ENCODE results near the gene LRFN5. TPM values are rescaled to one million over a fixed set of nuclear protein-coding genes. Genes with fewer than 3 reads are reported as not detected.

LRFN5 gene
- total RNA-seq, 1 experiment from 2014 or later = 1.3 TPM

DNA sequence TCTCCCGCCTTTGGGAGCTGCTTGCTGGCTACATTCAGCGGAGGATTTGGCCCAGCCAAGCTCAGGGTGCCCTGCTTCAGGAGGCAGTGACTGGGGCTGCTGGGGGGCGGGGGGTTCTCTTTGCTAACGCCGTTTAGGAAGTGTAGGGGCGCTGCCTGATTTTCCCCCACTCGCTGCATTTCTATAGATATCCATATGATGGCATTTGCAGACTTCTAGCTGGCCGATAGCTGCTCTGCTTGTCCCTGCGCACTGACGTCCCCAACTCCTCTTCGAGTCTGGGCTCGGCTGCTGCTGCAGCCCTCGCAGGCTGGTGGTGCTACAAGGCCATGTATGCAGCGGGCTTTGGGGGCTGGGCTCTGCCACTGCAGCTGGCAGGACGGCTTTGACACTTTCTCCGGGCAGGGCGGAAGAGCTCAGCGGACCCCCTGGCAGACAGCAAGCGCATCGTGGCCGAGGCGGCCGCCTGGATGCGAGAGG lies 3.1 kb downstream of the LRFN5 start:
- Histone ChIP-seq H3K79me1 (ENCODE audit: insufficient read depth, low read depth, low read length, poor library complexity, severe bottlenecking) (no peaks in the 10 kb centered on the region), H2AFZ (ENCODE audit: low read length) (no peak overlapping the region), H4K91ac (ENCODE audit: insufficient read length, low read depth, low read length) (no peak overlapping the region), H2BK120ac (ENCODE audit: low read depth, low read length, poor library complexity, severe bottlenecking) (no peak overlapping the region), H2AK5ac (ENCODE audit: insufficient read length, low read length) (no peak overlapping the region), H2BK5ac (ENCODE audit: insufficient read length, low read length) (no peak overlapping the region), H3K23ac (ENCODE audit: insufficient read length, low read depth, low read length) (no peak overlapping the region), H3K27me3 (ENCODE audit: insufficient read depth, low read length) (peaks cover 22% of the 10 kb centered on the region), H2BK20ac (ENCODE audit: low read depth, low read length, poor library complexity, severe bottlenecking) (no peak overlapping the region), H3T11ph (ENCODE audit: low read length) (no peak overlapping the region), H4K5ac (ENCODE audit: insufficient read length, low read depth, low read length) (no peak overlapping the region), H2BK15ac (ENCODE audit: low read depth, low read length) (no peak overlapping the region), H3K56ac (ENCODE audit: insufficient read length, low read depth, low read length) (no peak overlapping the region), H3K4me2 (ENCODE audit: insufficient read depth, insufficient read length, low read length) (peak overlapping the region; percentile 97), H4K20me1 (ENCODE audit: control insufficient read depth, insufficient read depth, insufficient read length) (no peaks in the 10 kb centered on the region), H4K8ac (replicated peaks; ENCODE audit: insufficient read length, low read depth, low read length) (no peak overlapping the region), H3K14ac (ENCODE audit: insufficient read depth, low read length) (no peak overlapping the region; the same call in 1 of the 2 replicates), H3K23me2 (ENCODE audit: insufficient read length, low read depth, low read length, poor library complexity, severe bottlenecking) (peaks cover 46% of the 10 kb centered on the region), H3K79me2 (ENCODE audit: insufficient read depth, low read length) (no peaks in the 10 kb centered on the region), H3K27ac (ENCODE audit: insufficient read length, low read depth, low read length) (no peak overlapping the region), H3K18ac (ENCODE audit: insufficient read length, low read depth, low read length) (no peak overlapping the region), H2BK12ac (ENCODE audit: insufficient read length, low read depth, low read length) (no peak overlapping the region), H3K9me3 (ENCODE audit: control insufficient read depth, low read depth, low read length) (no peaks in the 10 kb centered on the region), H3K4me1 (ENCODE audit: insufficient read depth, low read length) (no peaks in the 10 kb centered on the region), H3K9ac (ENCODE audit: extremely low read depth, insufficient read length, low read length) (no peak overlapping the region), H3K4ac (ENCODE audit: low read depth, low read length) (no peak overlapping the region)
- H3K36me3 Mint-ChIP-seq (ENCODE audit: insufficient read depth in 1 of 3, low read depth in 3 of 3) = no peaks in the 10 kb centered on the region
- TF ChIP-seq, protein P1, sequence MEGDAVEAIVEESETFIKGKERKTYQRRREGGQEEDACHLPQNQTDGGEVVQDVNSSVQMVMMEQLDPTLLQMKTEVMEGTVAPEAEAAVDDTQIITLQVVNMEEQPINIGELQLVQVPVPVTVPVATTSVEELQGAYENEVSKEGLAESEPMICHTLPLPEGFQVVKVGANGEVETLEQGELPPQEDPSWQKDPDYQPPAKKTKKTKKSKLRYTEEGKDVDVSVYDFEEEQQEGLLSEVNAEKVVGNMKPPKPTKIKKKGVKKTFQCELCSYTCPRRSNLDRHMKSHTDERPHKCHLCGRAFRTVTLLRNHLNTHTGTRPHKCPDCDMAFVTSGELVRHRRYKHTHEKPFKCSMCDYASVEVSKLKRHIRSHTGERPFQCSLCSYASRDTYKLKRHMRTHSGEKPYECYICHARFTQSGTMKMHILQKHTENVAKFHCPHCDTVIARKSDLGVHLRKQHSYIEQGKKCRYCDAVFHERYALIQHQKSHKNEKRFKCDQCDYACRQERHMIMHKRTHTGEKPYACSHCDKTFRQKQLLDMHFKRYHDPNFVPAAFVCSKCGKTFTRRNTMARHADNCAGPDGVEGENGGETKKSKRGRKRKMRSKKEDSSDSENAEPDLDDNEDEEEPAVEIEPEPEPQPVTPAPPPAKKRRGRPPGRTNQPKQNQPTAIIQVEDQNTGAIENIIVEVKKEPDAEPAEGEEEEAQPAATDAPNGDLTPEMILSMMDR (conservative IDR thresholded peaks at IDR 0.05) = peak; percentile 61
- peak; percentile 88 for DNase-seq
- H3K27me3 Mint-ChIP-seq (ENCODE audit: low read depth) = peaks cover 67% of the 10 kb centered on the region
- no peaks in the 10 kb centered on the region; a peak in 1 of 5 replicates for H3K9me3 Mint-ChIP-seq
- H3K27ac Mint-ChIP-seq = no peak overlapping the region
- WGBS (ENCODE audit: extremely low coverage, insufficient read length, low lambda C conversion rate) = no CpG with 5 or more reads among the region's 24 CpGs
- H3K4me1 Mint-ChIP-seq = peaks cover 36 to 38% of the 10 kb centered on the region in 2 experiments
- peak overlapping the region; percentile 76 to 92 for H3K4me3 Mint-ChIP-seq
